Measurements from ENCODE around the gene GSTM2.

The GSTM2 gene

DNA sequence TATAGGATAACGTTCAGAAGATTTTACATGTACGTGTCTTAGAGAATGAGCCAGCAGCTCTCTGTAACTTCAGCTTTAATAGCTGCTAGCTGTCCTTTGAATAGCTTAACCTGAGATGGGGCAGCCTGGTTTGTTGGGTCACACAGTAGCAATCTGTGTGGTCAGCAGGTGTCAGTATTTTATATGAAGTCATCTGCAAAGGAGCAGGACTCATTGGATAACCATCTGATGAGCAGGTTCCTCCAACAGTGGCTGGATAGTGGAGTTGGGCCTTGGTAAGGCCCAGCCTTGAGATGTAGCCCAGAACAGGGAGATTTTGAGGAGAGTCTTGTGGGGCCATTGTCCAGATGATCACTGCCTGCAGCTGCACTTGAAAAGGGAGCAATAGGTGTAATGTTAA lies 50.6 kb downstream of the GSTM2 start:
- no peak for DNase-seq

DNA sequence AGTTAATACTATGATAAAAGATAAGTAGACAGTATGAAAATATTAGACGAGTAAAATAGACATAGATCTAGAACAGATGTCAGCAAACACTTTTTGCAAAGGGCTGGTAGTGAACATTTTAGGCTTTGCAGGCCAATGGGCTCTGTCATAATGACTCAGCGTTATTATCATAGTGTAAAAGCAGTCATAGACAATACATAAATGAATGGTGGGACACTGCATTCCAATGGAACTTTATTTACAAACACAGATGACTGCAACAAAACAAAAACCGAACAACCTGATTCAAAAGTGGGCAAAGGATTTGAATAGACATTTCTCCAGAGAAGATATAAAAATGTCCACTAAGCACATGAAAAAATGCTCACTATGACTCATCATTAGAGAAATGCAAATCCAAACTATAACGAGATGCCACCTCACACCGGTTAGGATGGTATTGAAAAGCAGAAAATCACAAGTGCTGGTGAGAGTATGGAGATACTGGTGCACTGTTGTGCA lies 51.5 kb downstream of the GSTM2 start:
- no peak for DNase-seq

DNA sequence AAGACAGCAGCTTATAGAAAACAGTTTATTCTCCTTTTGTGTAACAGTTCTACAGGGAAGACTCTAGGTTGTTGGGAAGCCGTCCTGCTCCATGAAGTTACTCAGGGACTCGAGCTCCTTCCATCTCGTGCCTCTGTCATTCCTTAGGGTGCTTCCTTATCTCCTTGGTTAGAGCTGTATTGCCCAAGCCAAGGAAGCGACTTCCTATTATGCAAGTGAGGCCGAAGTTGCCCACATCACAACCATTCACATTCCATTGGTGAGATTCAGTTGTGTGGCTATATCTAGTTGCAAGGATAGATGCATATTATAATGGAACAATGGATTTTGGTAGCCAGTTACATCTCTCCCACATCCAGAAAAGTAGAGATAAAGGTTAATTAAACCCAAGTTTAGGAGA lies 53.2 kb downstream of the GSTM2 start:
- no peak for DNase-seq

DNA sequence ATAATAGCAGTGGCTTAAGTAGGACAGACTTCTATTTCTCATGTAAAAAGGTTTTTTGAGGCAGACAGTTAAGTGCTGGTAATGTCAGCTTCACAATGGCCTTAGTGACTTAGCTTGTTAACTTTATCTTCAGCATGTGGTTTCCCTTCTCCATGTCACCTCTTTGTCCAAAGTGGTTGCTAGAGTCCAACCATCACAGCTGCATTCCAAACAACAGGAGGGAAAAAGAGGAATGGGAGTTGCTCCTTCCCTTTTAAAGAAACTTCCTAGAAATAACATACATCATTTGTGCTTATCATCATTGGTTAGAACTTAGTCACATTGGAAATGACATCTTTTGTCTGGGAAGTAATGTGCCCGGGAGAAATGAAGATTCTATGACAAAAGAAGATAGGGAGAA lies 54.1 kb downstream of the GSTM2 start:
- no peak for DNase-seq

DNA sequence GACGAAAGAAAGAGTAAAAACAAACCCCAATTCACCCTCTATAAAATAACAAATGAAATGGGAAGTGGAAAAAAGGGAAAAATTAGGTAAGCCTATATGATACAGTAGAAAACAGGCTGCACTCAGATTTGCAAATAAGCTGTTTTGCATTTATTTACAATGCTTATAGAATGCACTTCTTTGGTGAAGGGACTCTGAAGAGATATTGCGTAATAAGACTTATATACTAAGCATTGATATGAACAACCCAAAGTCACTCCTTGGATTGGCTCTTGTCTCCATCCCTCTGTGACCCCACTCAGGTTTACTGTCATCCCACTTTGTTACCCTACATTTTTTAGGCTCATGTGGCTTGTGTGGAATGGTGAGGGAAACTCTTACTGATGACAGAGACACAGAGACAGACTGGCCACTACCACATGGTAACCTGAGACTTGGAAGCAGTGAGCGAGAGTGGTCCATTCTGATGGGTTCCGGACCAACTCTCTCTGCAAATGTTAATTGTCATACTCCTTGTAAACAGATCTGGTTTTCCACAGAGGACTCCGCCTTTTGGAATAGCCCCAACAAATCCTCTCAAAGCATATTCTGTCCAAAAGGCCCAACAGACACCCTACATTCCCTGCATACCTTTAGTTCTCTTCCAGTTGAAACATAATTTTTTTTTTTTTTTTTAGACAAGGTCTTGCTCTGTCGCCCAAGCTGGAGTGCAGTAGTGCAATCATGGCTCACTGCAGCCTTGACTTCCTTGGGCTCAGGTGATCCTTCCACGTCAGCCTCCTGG lies 55.2 kb downstream of the GSTM2 start:
- no peak for DNase-seq

Data from NCI-H82 (cell line).